MM.1S (cell line): ENCODE measurements around the gene NIN.

ENCODE experiments used
- DNase-seq: peaks from one replicate; pipeline ENCODE4 v3.0.0-alpha.2; 2015
- H2AFZ ChIP-seq: fragments of 300-600 bp; sonication (generic); 2 replicates; pipeline ENCODE4 v1.6.0; 2016; ENCODE audit warnings: antibody characterized with exemption, low read length
- H3F3A ChIP-seq: fragments of 300-600 bp; sonication (generic); 2 replicates; pipeline ENCODE4 v1.6.1; 2016; ENCODE audit warnings: mild to moderate bottlenecking, antibody characterized with exemption, low read length, moderate library complexity, mixed read lengths; ENCODE audit not compliant: insufficient read depth
- H3K27ac ChIP-seq: fragments of 300-600 bp; sonication (generic); 2 replicates; pipeline ENCODE4 v1.5.1; 2016; ENCODE audit warnings: mild to moderate bottlenecking, low read length
- H3K27me3 ChIP-seq: fragments of 300-600 bp; sonication (generic); replicated peaks from 2 replicates; pipeline ENCODE4 v1.6.0; 2016; ENCODE audit warnings: low read length; ENCODE audit not compliant: insufficient read depth
- H3K36me3 ChIP-seq: fragments of 300-600 bp; sonication (generic); replicated peaks from 2 replicates; pipeline ENCODE4 v1.6.1; 2016; ENCODE audit warnings: mild to moderate bottlenecking, low read length, mixed read lengths; ENCODE audit not compliant: insufficient read depth
- H3K4me1 ChIP-seq: fragments of 300-600 bp; sonication (generic); 2 replicates; pipeline ENCODE4 v1.6.1; 2016; ENCODE audit warnings: low read length, mixed read lengths
- H3K4me2 ChIP-seq: fragments of 300-600 bp; sonication (generic); 2 replicates; pipeline ENCODE4 v1.6.0; 2016; ENCODE audit warnings: low read depth, low read length
- H3K4me3 ChIP-seq: fragments of 300-600 bp; sonication (generic); 2 replicates; pipeline ENCODE4 v1.5.1; 2016; ENCODE audit warnings: low read length, mixed read lengths
- H3K79me2 ChIP-seq: fragments of 300-600 bp; sonication (generic); 2 replicates; pipeline ENCODE4 v1.6.1; 2016; ENCODE audit warnings: mixed run types, low read length, mixed read lengths
- H3K9ac ChIP-seq: fragments of 300-600 bp; sonication (generic); 2 replicates; pipeline ENCODE4 v1.6.1; 2016; ENCODE audit warnings: low read length, mixed read lengths
- H3K9me2 ChIP-seq: fragments of 300-600 bp; sonication (generic); replicated peaks from 2 replicates; pipeline ENCODE4 v1.6.1; 2016; ENCODE audit warnings: mild to moderate bottlenecking, low read length, mixed read lengths; ENCODE audit not compliant: insufficient read depth
- H3K9me3 ChIP-seq: fragments of 300-600 bp; sonication (generic); replicated peaks from 2 replicates; pipeline ENCODE4 v1.6.1; 2016; ENCODE audit warnings: mild to moderate bottlenecking, low read length, mixed read lengths; ENCODE audit not compliant: insufficient read depth
- H4K20me1 ChIP-seq: fragments of 300-600 bp; sonication (generic); 2 replicates; pipeline ENCODE4 v1.6.1; 2016; ENCODE audit warnings: mild to moderate bottlenecking, low read length, moderate library complexity, mixed read lengths; ENCODE audit not compliant: insufficient read depth
- EZH2 ChIP-seq: fragments of 300-600 bp; sonication (generic); optimal IDR thresholded peaks from 2 replicates; pipeline ENCODE3; 2017; ENCODE audit warnings: low read depth, mild to moderate bottlenecking, antibody characterized with exemption, low read length, mixed read lengths
- EZH2phosphoT487 ChIP-seq: fragments of 300-600 bp; sonication (generic); IDR thresholded peaks from 2 replicates; pipeline ENCODE4 v1.6.1; 2018; ENCODE audit warnings: antibody characterized with exemption, low read length
- TF ChIP-seq, protein P1 (sequence below): fragments of 300-600 bp; sonication (generic); IDR thresholded peaks from 2 replicates; pipeline ENCODE4 v1.5.1; 2016; ENCODE audit warnings: antibody characterized with exemption, low read length, mixed read lengths

The NIN gene

DNA sequence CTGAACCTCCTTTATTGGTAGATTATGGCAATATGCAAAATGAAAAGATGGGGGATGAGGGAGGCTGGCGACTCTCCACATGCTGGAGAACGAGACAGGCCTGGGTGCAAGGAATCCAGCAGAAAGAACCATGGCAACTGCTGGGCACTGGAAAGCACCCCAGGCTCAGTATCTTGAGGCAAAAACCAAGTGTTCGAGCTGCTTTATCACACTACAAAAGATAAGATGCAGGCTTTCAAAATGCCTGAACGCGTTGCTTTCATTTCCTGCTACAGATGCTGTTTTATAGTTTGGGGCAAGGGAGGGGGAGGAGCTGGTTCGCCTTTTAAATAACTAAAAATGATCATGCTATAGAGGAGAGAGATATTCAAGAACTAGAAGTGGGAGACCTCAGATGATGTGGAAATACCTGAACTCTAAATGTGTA, 38.9 kb downstream of the NIN start:
- Histone ChIP-seq H2AFZ (no peak overlapping the region), H3K4me3 (peak overlapping the region; percentile 57), H3K9ac (peak overlapping the region; percentile 29; the same call in 1 of the 2 replicates), H3K27ac (peak overlapping the region; percentile 85), H3K79me2 (no peaks in the 10 kb centered on the region), H3K9me2 (no peaks in the 10 kb centered on the region), H3F3A (peaks cover 30% of the 10 kb centered on the region), H3K4me1 (peaks cover 44% of the 10 kb centered on the region), H3K36me3 (no peaks in the 10 kb centered on the region), H3K27me3 (no peaks in the 10 kb centered on the region), H3K4me2 (peak overlapping the region; percentile 69), H4K20me1 (no peaks in the 10 kb centered on the region), H3K9me3 (no peaks in the 10 kb centered on the region)
- TF ChIP-seq, protein P1, sequence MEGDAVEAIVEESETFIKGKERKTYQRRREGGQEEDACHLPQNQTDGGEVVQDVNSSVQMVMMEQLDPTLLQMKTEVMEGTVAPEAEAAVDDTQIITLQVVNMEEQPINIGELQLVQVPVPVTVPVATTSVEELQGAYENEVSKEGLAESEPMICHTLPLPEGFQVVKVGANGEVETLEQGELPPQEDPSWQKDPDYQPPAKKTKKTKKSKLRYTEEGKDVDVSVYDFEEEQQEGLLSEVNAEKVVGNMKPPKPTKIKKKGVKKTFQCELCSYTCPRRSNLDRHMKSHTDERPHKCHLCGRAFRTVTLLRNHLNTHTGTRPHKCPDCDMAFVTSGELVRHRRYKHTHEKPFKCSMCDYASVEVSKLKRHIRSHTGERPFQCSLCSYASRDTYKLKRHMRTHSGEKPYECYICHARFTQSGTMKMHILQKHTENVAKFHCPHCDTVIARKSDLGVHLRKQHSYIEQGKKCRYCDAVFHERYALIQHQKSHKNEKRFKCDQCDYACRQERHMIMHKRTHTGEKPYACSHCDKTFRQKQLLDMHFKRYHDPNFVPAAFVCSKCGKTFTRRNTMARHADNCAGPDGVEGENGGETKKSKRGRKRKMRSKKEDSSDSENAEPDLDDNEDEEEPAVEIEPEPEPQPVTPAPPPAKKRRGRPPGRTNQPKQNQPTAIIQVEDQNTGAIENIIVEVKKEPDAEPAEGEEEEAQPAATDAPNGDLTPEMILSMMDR = no peak
- TF ChIP-seq EZH2phosphoT487 = no peak
- TF ChIP-seq EZH2 = no peak
- DNase-seq = peak; percentile 30

DNA sequence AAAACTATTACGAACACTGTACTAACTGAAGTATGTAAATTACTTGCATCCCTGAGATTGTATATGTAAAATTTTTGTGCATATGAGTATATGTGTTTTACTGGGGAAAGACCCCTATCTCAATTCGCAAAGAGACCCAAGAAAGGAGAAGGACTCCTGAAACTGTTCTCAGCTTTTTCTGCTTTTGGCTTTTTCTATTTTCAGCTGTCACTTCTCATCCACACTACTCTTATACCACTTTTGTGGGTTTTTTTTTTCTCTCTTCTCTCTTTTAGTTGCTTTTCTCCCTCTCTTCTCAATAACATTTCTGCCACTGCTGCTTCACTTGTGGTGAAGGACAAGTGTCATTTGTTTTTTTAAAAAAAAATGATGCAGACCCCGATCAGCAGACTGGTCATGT, 39.8 kb downstream of the NIN start:
- TF ChIP-seq, protein P1 = no peak
- TF ChIP-seq EZH2phosphoT487 (no peak), EZH2 (no peak)
- H3K79me2 ChIP-seq = no peaks in the 10 kb centered on the region
- peak overlapping the region; percentile 85 for H3K27ac ChIP-seq
- no peaks in the 10 kb centered on the region for H3K9me2 ChIP-seq
- H3K36me3 ChIP-seq = no peaks in the 10 kb centered on the region
- H3K4me1 ChIP-seq = peaks cover 52% of the 10 kb centered on the region
- H3K9me3 ChIP-seq = no peaks in the 10 kb centered on the region
- H3K4me3 ChIP-seq = no peak overlapping the region
- peak overlapping the region; percentile 23; the same call in 1 of the 2 replicates for H3K9ac ChIP-seq
- DNase-seq = no peak
- H3K27me3 ChIP-seq = no peaks in the 10 kb centered on the region
- peak overlapping the region; percentile 69 for H3K4me2 ChIP-seq
- no peak overlapping the region for H2AFZ ChIP-seq
- no peaks in the 10 kb centered on the region for H4K20me1 ChIP-seq
- peaks cover 32% of the 10 kb centered on the region for H3F3A ChIP-seq

DNA sequence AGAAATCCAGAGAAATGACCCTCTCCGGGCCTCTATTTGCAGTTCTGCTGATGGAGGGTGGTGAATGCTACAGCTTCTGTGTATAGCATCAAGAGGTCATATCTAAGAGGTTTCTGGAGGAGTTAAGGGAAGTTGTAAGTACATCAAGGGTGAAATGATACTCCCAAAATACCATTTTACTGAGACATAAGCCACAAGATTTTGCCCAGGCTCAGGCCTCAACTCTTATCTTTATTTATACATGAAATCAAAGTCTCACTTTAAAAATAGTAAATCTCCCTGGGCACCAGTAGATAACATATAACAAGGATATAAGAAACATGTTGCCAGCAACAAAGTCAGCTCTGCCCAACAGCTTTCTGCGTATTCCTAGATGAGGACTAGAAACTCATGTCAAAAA, 40.4 kb downstream of the NIN start:
- Histone ChIP-seq H3K4me3 (no peak overlapping the region), H3K9ac (peak overlapping the region; percentile 23; the same call in 1 of the 2 replicates), H2AFZ (no peak overlapping the region), H3K4me1 (peaks cover 57% of the 10 kb centered on the region), H3F3A (peaks cover 32% of the 10 kb centered on the region), H3K4me2 (peak overlapping the region; percentile 69; the same call in 1 of the 2 replicates), H4K20me1 (no peaks in the 10 kb centered on the region), H3K9me2 (no peaks in the 10 kb centered on the region), H3K27ac (peak overlapping the region; percentile 85), H3K9me3 (no peaks in the 10 kb centered on the region), H3K36me3 (no peaks in the 10 kb centered on the region), H3K79me2 (no peaks in the 10 kb centered on the region), H3K27me3 (no peaks in the 10 kb centered on the region)
- DNase-seq = no peak
- no peak for TF ChIP-seq EZH2phosphoT487
- TF ChIP-seq EZH2 = no peak
- TF ChIP-seq, protein P1 = no peak
